Transverse colon (tissue), 3 donors: ENCODE data around the gene ZNF586.
A peak's percentile ranks its signal among the peaks of the same experiment; 100 is the strongest.

Experiments used
- POLR2A ChIP-seq: fragments of 450-650 bp; IDR thresholded peaks from one replicate; pipeline ENCODE4 v1.6.1; 2016; ENCODE audit warnings: antibody characterized with exemption, mild to moderate bottlenecking, moderate library complexity
- POLR2AphosphoS5 ChIP-seq, 3 donors: sonication (generic); formaldehyde crosslinking; IDR thresholded peaks; one replicate each; pipeline ENCODE4 v1.6.1; 2016; ENCODE audit warnings: antibody characterized with exemption in 3 of 3

DNA sequence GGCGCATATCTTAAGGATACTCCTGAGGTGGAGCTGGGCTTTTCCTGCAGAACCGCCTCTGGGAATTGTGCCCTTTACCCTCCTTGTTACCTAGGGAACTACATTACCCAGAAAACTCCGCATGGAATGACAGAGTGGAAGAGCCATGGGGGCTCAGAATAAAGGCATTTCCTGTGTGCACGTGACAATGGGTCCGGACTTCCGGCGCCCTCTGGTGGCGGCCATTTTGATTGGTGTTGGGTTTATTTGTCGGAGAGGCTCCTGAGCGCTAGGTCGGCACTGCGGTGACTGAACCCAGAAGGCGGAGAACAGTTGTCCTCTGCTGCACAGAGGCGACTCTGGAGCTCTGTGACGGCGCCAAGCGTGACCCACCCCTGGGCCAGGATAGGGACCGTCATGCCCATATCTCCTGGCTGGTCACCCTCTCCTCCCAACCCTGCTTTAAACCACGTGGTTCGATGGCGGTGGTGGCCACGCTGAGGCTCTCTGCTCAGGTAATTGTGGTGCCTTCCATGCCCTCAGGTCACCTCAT lies 60.7 kb downstream of the ZNF586 start, which contains the start of gene ZNF587B:
- peak in 1 of 3 donors; percentile 7 for TF ChIP-seq POLR2AphosphoS5 (IDR thresholded peaks at IDR 0.05)
- no peak for TF ChIP-seq POLR2A
